Measurements from ENCODE around the gene ELOVL4. TPM values are rescaled to one million over a fixed set of nuclear protein-coding genes. Genes with fewer than 3 reads are reported as not detected.

Gene ELOVL4
- total RNA-seq, 2 donors from 2014 or later, result 2.4 to 3.2 TPM

GRCh38 chr6:79913369-79913768 lies 34.0 kb downstream of the ELOVL4 start:
- no peaks in the 10 kb centered on the region for H3K9me3 ChIP-seq
- TF ChIP-seq CTCF (IDR thresholded peaks at IDR 0.05), result no peak
- ATAC-seq (ENCODE audit: insufficient number of reproducible peaks, low FRiP score, low read depth) (no peak), DNase-seq (ENCODE audit: low spot score) (no peak)
- no peak overlapping the region for H3K27ac ChIP-seq
- no peak overlapping the region for H3K4me3 ChIP-seq
- H3K4me1 ChIP-seq (ENCODE audit: control insufficient read depth in 1 of 2, low read depth in 2 of 2), result no peaks in the 10 kb centered on the region
- no peaks in the 10 kb centered on the region for H3K27me3 ChIP-seq (replicated peaks; ENCODE audit: insufficient read depth)
- no peaks in the 10 kb centered on the region for H3K36me3 ChIP-seq

DNA sequence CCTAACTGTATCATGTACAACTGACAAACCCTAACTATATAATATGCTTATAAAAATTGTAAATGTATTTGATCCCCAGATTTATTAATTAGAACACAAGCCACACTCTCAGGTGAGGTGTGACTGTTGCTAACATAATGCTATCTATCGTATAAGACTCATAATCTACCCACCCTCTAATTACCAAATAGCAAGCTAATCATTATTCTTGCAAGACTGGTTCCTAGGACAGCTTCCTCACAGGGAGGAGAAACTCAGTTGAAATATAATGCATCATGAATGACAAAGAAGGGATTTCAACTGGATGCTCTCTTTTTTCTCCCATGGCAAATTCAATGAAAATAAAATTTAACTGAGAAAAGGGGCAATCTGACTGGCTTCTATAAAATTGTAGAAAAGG lies 35.4 kb downstream of the ELOVL4 start:
- H3K36me3 ChIP-seq, result no peaks in the 10 kb centered on the region
- TF ChIP-seq CTCF (IDR thresholded peaks at IDR 0.05), result no peak
- no peaks in the 10 kb centered on the region for H3K9me3 ChIP-seq
- H3K4me3 ChIP-seq, result no peak overlapping the region
- H3K4me1 ChIP-seq (ENCODE audit: control insufficient read depth in 1 of 2, low read depth in 2 of 2), result no peaks in the 10 kb centered on the region
- no peak for ATAC-seq (ENCODE audit: insufficient number of reproducible peaks, low FRiP score, low read depth)
- H3K27ac ChIP-seq, result no peak overlapping the region
- no peak for DNase-seq (ENCODE audit: low spot score)
- H3K27me3 ChIP-seq (replicated peaks; ENCODE audit: insufficient read depth), result no peaks in the 10 kb centered on the region

GRCh38 chr6:79909517-79909916 lies 37.8 kb downstream of the ELOVL4 start:
- Histone ChIP-seq H3K27ac (no peak overlapping the region), H3K9me3 (no peaks in the 10 kb centered on the region), H3K36me3 (no peaks in the 10 kb centered on the region), H3K27me3 (replicated peaks; ENCODE audit: insufficient read depth) (no peaks in the 10 kb centered on the region), H3K4me1 (ENCODE audit: control insufficient read depth in 1 of 2, low read depth in 2 of 2) (no peaks in the 10 kb centered on the region), H3K4me3 (no peak overlapping the region)
- no peak for TF ChIP-seq CTCF (IDR thresholded peaks at IDR 0.05)
- ATAC-seq (ENCODE audit: insufficient number of reproducible peaks, low FRiP score, low read depth), result no peak
- no peak for DNase-seq (ENCODE audit: low spot score)

- no peaks in the 10 kb centered on the region for H3K9me3 ChIP-seq
- H3K27ac ChIP-seq, result no peak overlapping the region
- ATAC-seq (ENCODE audit: insufficient number of reproducible peaks, low FRiP score, low read depth), result no peak
- H3K4me1 ChIP-seq (ENCODE audit: control insufficient read depth in 1 of 2, low read depth in 2 of 2), result no peaks in the 10 kb centered on the region
- no peaks in the 10 kb centered on the region for H3K27me3 ChIP-seq (replicated peaks; ENCODE audit: insufficient read depth)
- no peak for DNase-seq (ENCODE audit: low spot score)
- H3K4me3 ChIP-seq, result no peak overlapping the region
- no peaks in the 10 kb centered on the region for H3K36me3 ChIP-seq
- no peak for TF ChIP-seq CTCF (IDR thresholded peaks at IDR 0.05)
These were observed 45.3 kb downstream of the ELOVL4 start for GRCh38 chr6:79902046-79902445.

GRCh38 chr6:79898076-79898475 lies 49.3 kb downstream of the ELOVL4 start:
- H3K36me3 ChIP-seq, result no peaks in the 10 kb centered on the region
- H3K27me3 ChIP-seq (replicated peaks; ENCODE audit: insufficient read depth), result no peaks in the 10 kb centered on the region
- no peaks in the 10 kb centered on the region for H3K4me1 ChIP-seq (ENCODE audit: control insufficient read depth in 1 of 2, low read depth in 2 of 2)
- no peak for TF ChIP-seq CTCF (IDR thresholded peaks at IDR 0.05)
- ATAC-seq (ENCODE audit: insufficient number of reproducible peaks, low FRiP score, low read depth) (no peak), DNase-seq (ENCODE audit: low spot score) (no peak)
- no peak overlapping the region for H3K4me3 ChIP-seq
- H3K9me3 ChIP-seq, result peaks cover 2% of the 10 kb centered on the region
- no peak overlapping the region for H3K27ac ChIP-seq

Measured in thoracic aorta (tissue), 2 donors.